Activated T-helper 1 cell treated with anti-CD3 and anti-CD28 coated beads, Interleukin-2, amount 50 U/mL, for 16 hours (primary cell): ENCODE measurements around the gene ATRN.

Experiments
- DNase-seq, 2 donors: peaks; one replicate each; pipeline ENCODE4 v3.0.0-alpha.2; 2020; ENCODE audit warnings: low read depth in 1 of 2, low spot score in 1 of 2

ATRN gene

GRCh38 chr20:3654326-3655130, 183.7 kb downstream of the ATRN start:
- no peak for DNase-seq

- no peak for DNase-seq
Observed at GRCh38 chr20:3655131-3655405, 184.2 kb downstream of the ATRN start.

GRCh38 chr20:3658019-3658715, 187.3 kb downstream of the ATRN start:
- DNase-seq = no peak

- DNase-seq = no peak
Observed at GRCh38 chr20:3658716-3659491, 188.1 kb downstream of the ATRN start.

- DNase-seq = no peak
Observed at GRCh38 chr20:3659492-3660261, 188.9 kb downstream of the ATRN start.

GRCh38 chr20:3660262-3661059, 189.6 kb downstream of the ATRN start:
- DNase-seq = no peak

- DNase-seq = no peak
Observed at GRCh38 chr20:3661060-3661813, 190.4 kb downstream of the ATRN start.

- no peak for DNase-seq
Observed at GRCh38 chr20:3661814-3662665, 191.2 kb downstream of the ATRN start.

GRCh38 chr20:3663031-3663701, 192.3 kb downstream of the ATRN start, which contains the start of gene GFRA4:
GFRA4 (minus strand) TSS chr20:3663399; CDS start chr20:3663399, 0 bp downstream.
- no peak for DNase-seq

GRCh38 chr20:3663858-3664257, 193.0 kb downstream of the ATRN start:
- no peak for DNase-seq

- DNase-seq = no peak
Observed at GRCh38 chr20:3667434-3668037, 196.7 kb downstream of the ATRN start.

GRCh38 chr20:3669710-3670367, 199.0 kb downstream of the ATRN start:
- no peak for DNase-seq

- no peak for DNase-seq
Observed at GRCh38 chr20:3670511-3670910, 199.7 kb downstream of the ATRN start.

- no peak for DNase-seq
Observed at GRCh38 chr20:3670945-3671344, 200.1 kb downstream of the ATRN start.

GRCh38 chr20:3671986-3672546, 201.2 kb downstream of the ATRN start:
- DNase-seq = no peak

GRCh38 chr20:3672547-3673171, 201.8 kb downstream of the ATRN start:
- DNase-seq = no peak
